Measurements from ENCODE around the gene DHRS7B. TPM values are rescaled to one million over a fixed set of nuclear protein-coding genes. Genes with fewer than 3 reads are reported as not detected.

Gene DHRS7B
- total RNA-seq, 1 experiment from 2014 or later = 9.4 TPM

DNA sequence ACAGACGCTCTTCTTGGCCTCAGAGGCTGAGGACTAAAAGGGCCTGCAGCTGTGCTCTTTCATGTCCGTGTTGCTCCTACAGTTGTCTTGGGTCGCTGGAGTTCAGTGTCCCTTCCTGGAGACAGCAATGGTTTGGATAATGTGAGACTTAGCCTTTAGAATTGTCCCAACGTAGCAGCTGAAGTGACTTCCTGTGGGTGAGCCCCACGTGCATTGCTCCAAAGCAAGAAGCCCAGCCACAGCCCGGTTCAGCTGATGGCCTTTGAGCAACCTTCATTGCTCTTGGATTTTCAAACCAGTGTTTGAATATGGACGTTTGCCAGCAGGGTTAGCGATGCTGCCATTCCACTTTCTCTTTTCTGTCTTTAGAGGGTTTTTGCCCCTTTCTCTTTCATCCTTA lies 67.5 kb downstream of the DHRS7B start:
- POLR2A ChIA-PET = interaction anchor here (0.6 kb wide), 1 partner anchor 65 kb away, joined by 7 read pairs; no protein-coding TSS in a partner anchor

DNA sequence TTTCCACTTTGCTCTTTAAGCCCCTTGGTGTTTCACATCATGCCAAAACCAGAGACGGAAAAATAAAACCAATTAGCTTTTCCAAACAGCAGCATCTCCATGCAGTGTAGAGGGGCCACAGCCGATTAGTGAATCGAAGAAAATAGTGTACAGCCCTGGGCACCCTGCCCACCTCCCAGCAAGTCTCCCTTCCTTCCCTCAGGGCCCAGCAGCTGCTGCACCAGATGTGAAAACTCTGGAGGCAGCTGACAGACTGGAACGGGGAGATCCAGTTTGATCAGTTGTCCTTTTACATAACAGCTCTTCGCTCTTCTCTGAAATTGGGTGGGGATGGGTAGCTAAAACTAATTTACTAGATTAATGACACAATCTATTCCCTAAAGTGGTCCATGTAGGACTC lies 67.9 kb downstream of the DHRS7B start:
- no peak for ATAC-seq

More for the DNA sequence above, 67.5 kb downstream of the DHRS7B start:
- Histone ChIP-seq H3K4me1 (ENCODE audit: control insufficient read depth, insufficient read depth, low read length) (no peaks in the 10 kb centered on the region), H3K9me3 (ENCODE audit: control insufficient read depth, insufficient read depth, low read depth, low read length) (no peaks in the 10 kb centered on the region), H3K36me3 (ENCODE audit: control insufficient read depth, insufficient read depth, low read length) (no peaks in the 10 kb centered on the region; the same call in none of the 2 replicates), H3K27me3 (ENCODE audit: control insufficient read depth, insufficient read depth, low read length) (no peaks in the 10 kb centered on the region), H3K27ac (ENCODE audit: low read length) (no peak overlapping the region), H3K4me3 (ENCODE audit: low read depth in 2 of 2, low read length in 2 of 2) (no peak overlapping the region)
- intact Hi-C loops (cut with micrococcal nuclease; ENCODE audit: unreplicated experiment) = no loop called here
- in situ Hi-C loops (cut with HindIII; ENCODE audit: low pct_unique_long_range_greater_than_20kb, low sequenced_read_pairs) = no loop called here
- DNase-seq (ENCODE audit: low read depth, low spot score) (no peak), ATAC-seq (no peak)
- no TSS peak for BruUV-seq (replicated peaks)
- CTCF ChIA-PET = no interaction called here
- TF ChIP-seq SIN3A (IDR thresholded peaks at IDR 0.05; ENCODE audit: borderline replicate concordance, insufficient read depth, low read depth, low read length) (no peak), TCF7L2 (IDR thresholded peaks at IDR 0.05; ENCODE audit: low read depth, low read length) (no peak), POLR2AphosphoS5 (IDR thresholded peaks at IDR 0.05; ENCODE audit: low read depth, low read length) (no peak)
- TF ChIP-seq, protein P1, sequence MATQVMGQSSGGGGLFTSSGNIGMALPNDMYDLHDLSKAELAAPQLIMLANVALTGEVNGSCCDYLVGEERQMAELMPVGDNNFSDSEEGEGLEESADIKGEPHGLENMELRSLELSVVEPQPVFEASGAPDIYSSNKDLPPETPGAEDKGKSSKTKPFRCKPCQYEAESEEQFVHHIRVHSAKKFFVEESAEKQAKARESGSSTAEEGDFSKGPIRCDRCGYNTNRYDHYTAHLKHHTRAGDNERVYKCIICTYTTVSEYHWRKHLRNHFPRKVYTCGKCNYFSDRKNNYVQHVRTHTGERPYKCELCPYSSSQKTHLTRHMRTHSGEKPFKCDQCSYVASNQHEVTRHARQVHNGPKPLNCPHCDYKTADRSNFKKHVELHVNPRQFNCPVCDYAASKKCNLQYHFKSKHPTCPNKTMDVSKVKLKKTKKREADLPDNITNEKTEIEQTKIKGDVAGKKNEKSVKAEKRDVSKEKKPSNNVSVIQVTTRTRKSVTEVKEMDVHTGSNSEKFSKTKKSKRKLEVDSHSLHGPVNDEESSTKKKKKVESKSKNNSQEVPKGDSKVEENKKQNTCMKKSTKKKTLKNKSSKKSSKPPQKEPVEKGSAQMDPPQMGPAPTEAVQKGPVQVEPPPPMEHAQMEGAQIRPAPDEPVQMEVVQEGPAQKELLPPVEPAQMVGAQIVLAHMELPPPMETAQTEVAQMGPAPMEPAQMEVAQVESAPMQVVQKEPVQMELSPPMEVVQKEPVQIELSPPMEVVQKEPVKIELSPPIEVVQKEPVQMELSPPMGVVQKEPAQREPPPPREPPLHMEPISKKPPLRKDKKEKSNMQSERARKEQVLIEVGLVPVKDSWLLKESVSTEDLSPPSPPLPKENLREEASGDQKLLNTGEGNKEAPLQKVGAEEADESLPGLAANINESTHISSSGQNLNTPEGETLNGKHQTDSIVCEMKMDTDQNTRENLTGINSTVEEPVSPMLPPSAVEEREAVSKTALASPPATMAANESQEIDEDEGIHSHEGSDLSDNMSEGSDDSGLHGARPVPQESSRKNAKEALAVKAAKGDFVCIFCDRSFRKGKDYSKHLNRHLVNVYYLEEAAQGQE (IDR thresholded peaks at IDR 0.05; ENCODE audit: insufficient read depth in 1 of 2, low read depth in 2 of 2, low read length in 1 of 2) = no peak
- TF ChIP-seq, protein P2, sequence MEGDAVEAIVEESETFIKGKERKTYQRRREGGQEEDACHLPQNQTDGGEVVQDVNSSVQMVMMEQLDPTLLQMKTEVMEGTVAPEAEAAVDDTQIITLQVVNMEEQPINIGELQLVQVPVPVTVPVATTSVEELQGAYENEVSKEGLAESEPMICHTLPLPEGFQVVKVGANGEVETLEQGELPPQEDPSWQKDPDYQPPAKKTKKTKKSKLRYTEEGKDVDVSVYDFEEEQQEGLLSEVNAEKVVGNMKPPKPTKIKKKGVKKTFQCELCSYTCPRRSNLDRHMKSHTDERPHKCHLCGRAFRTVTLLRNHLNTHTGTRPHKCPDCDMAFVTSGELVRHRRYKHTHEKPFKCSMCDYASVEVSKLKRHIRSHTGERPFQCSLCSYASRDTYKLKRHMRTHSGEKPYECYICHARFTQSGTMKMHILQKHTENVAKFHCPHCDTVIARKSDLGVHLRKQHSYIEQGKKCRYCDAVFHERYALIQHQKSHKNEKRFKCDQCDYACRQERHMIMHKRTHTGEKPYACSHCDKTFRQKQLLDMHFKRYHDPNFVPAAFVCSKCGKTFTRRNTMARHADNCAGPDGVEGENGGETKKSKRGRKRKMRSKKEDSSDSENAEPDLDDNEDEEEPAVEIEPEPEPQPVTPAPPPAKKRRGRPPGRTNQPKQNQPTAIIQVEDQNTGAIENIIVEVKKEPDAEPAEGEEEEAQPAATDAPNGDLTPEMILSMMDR (IDR thresholded peaks at IDR 0.05) = no peak

More for the DNA sequence above, 67.9 kb downstream of the DHRS7B start:
- POLR2A ChIA-PET = interaction anchor here (0.6 kb wide), 1 partner anchor 66 kb away, joined by 7 read pairs; no protein-coding TSS in a partner anchor
- H3K9me3 ChIP-seq (ENCODE audit: control insufficient read depth, insufficient read depth, low read depth, low read length) = no peaks in the 10 kb centered on the region
- H3K4me1 ChIP-seq (ENCODE audit: control insufficient read depth, insufficient read depth, low read length) = no peaks in the 10 kb centered on the region
- no peaks in the 10 kb centered on the region; the same call in none of the 2 replicates for H3K36me3 ChIP-seq (ENCODE audit: control insufficient read depth, insufficient read depth, low read length)
- no peaks in the 10 kb centered on the region for H3K27me3 ChIP-seq (ENCODE audit: control insufficient read depth, insufficient read depth, low read length)
- no TSS peak for BruUV-seq (replicated peaks)
- in situ Hi-C loops (cut with HindIII; ENCODE audit: low pct_unique_long_range_greater_than_20kb, low sequenced_read_pairs) (no loop called here), intact Hi-C loops (cut with micrococcal nuclease; ENCODE audit: unreplicated experiment) (no loop called here)
- no peak overlapping the region for H3K4me3 ChIP-seq (ENCODE audit: low read depth in 2 of 2, low read length in 2 of 2)
- H3K27ac ChIP-seq (ENCODE audit: low read length) = no peak overlapping the region
- DNase-seq (ENCODE audit: low read depth, low spot score) = no peak
- no peak for TF ChIP-seq POLR2AphosphoS5 (IDR thresholded peaks at IDR 0.05; ENCODE audit: low read depth, low read length)
- no peak for TF ChIP-seq TCF7L2 (IDR thresholded peaks at IDR 0.05; ENCODE audit: low read depth, low read length)
- TF ChIP-seq, protein P2 (IDR thresholded peaks at IDR 0.05) = no peak
- TF ChIP-seq, protein P1 (IDR thresholded peaks at IDR 0.05; ENCODE audit: insufficient read depth in 1 of 2, low read depth in 2 of 2, low read length in 1 of 2) = no peak
- TF ChIP-seq SIN3A (IDR thresholded peaks at IDR 0.05; ENCODE audit: borderline replicate concordance, insufficient read depth, low read depth, low read length) = no peak
- CTCF ChIA-PET = no interaction called here

Data from Panc1 (cell line).